HEK293 (cell line): Measurements from ENCODE around the gene TCF7.
A peak's percentile ranks its signal among the peaks of the same experiment; 100 is the strongest.

Source experiments
- CTCF ChIA-PET: fragments of 350-600 bp; formaldehyde crosslinking; extraction: SDS; loops from one replicate; lab custom pipeline; 2021; ENCODE audit warnings: antibody characterized with exemption; lab: Yijun Ruan, JAX
- POLR2A ChIA-PET: fragments of 300-600 bp; formaldehyde crosslinking; extraction: SDS; loops from one replicate; lab custom pipeline; 2020; ENCODE audit warnings: antibody characterized with exemption, inconsistent platforms; lab: Yijun Ruan, JAX
- H3K27ac ChIP-seq: fragments of 200-500 bp; sonication (Bioruptor generic); 2 replicates; pipeline ENCODE4 v1.5.1; 2014; ENCODE audit warnings: low read depth, low read length, control low read depth, inconsistent platforms; ENCODE audit errors: extremely low read depth
- H3K36me3 ChIP-seq, 2 experiments: fragments of 200-500 bp in 1 of 2; sonication (Bioruptor generic) in 1 of 2; 1 replicate in 1 of 2; 2 replicates in 1 of 2; pipeline ENCODE4 v1.5.1; 2014 to 2017; ENCODE audit warnings: inconsistent platforms in 2 of 2, low read length in 2 of 2; ENCODE audit not compliant: control insufficient read depth in 2 of 2, insufficient read depth in 1 of 2
- H3K4me1 ChIP-seq: fragments of 200-500 bp; sonication (Bioruptor generic); 2 replicates; pipeline ENCODE4 v1.5.1; 2014; ENCODE audit warnings: mild to moderate bottlenecking, low read length, inconsistent platforms; ENCODE audit not compliant: control insufficient read depth, insufficient read depth
- H3K4me3 ChIP-seq: 2 replicates; pipeline ENCODE4 v1.5.1; 2011; ENCODE audit warnings: low read depth, mild to moderate bottlenecking, control low read depth, low read length, moderate library complexity
- H3K9me3 ChIP-seq: fragments of 200-500 bp; sonication (Bioruptor generic); 2 replicates; pipeline ENCODE4 v1.5.1; 2014; ENCODE audit warnings: low read depth, low read length, inconsistent platforms; ENCODE audit not compliant: control insufficient read depth, insufficient read depth
- BCL11A ChIP-seq: fragments of 450-650 bp; formaldehyde crosslinking; IDR thresholded peaks from 2 replicates; pipeline ENCODE4 v1.5.1; 2016; ENCODE audit warnings: low read depth, missing biosample characterization, missing genetic modification characterization
- CTCF ChIP-seq: fragments of 450-650 bp; formaldehyde crosslinking; IDR thresholded peaks from 2 replicates; pipeline ENCODE4 v1.5.1; 2016; ENCODE audit warnings: missing biosample characterization, missing genetic modification characterization
- EGR2 ChIP-seq: fragments of 450-650 bp; formaldehyde crosslinking; IDR thresholded peaks from 2 replicates; pipeline ENCODE4 v1.5.1; 2016; ENCODE audit warnings: low read depth, missing biosample characterization, missing genetic modification characterization
- KLF9 ChIP-seq: fragments of 450-650 bp; formaldehyde crosslinking; IDR thresholded peaks from 2 replicates; pipeline ENCODE4 v1.5.1; 2016; ENCODE audit warnings: missing biosample characterization, missing genetic modification characterization, low read depth
- SP3 ChIP-seq: fragments of 450-650 bp; formaldehyde crosslinking; IDR thresholded peaks from 2 replicates; pipeline ENCODE4 v1.5.1; 2016; ENCODE audit warnings: missing biosample characterization, missing genetic modification characterization
- YY1 ChIP-seq: fragments of 450-650 bp; formaldehyde crosslinking; IDR thresholded peaks from 2 replicates; pipeline ENCODE4 v1.5.1; 2018; ENCODE audit warnings: missing biosample characterization, missing genetic modification characterization
- ZBTB20 ChIP-seq: fragments of 450-650 bp; formaldehyde crosslinking; IDR thresholded peaks from 2 replicates; pipeline ENCODE4 v1.5.1; 2016; ENCODE audit warnings: missing biosample characterization, missing genetic modification characterization
- ZFP37 ChIP-seq: fragments of 450-650 bp; formaldehyde crosslinking; IDR thresholded peaks from 2 replicates; pipeline ENCODE4 v1.5.1; 2016; ENCODE audit warnings: missing biosample characterization, missing genetic modification characterization
- ZIC2 ChIP-seq: fragments of 450-650 bp; formaldehyde crosslinking; IDR thresholded peaks from 2 replicates; pipeline ENCODE4 v1.5.1; 2016; ENCODE audit warnings: missing biosample characterization, missing genetic modification characterization
- ZNF112 ChIP-seq: fragments of 450-650 bp; formaldehyde crosslinking; IDR thresholded peaks from 2 replicates; pipeline ENCODE4 v1.5.0; 2017; ENCODE audit warnings: missing biosample characterization, missing genetic modification characterization
- ZNF146 ChIP-seq: fragments of 450-650 bp; formaldehyde crosslinking; IDR thresholded peaks from 2 replicates; pipeline ENCODE4 v1.5.1; 2016; ENCODE audit warnings: missing biosample characterization, missing genetic modification characterization
- ZNF148 ChIP-seq: fragments of 450-650 bp; formaldehyde crosslinking; IDR thresholded peaks from 2 replicates; pipeline ENCODE4 v1.5.0; 2017; ENCODE audit warnings: missing biosample characterization, missing genetic modification characterization, borderline replicate concordance
- ZNF157 ChIP-seq: fragments of 450-650 bp; formaldehyde crosslinking; IDR thresholded peaks from 2 replicates; pipeline ENCODE4 v1.5.1; 2016; ENCODE audit warnings: missing biosample characterization, missing genetic modification characterization
- ZNF239 ChIP-seq: fragments of 450-650 bp; formaldehyde crosslinking; IDR thresholded peaks from 2 replicates; pipeline ENCODE4 v1.5.1; 2016; ENCODE audit warnings: missing biosample characterization, missing genetic modification characterization
- ZNF274 ChIP-seq, 2 experiments: fragments of 200-500 bp in 1 of 2; fragments of 450-650 bp in 1 of 2; sonication (Bioruptor generic) in 1 of 2; formaldehyde crosslinking in 1 of 2; IDR thresholded peaks; 2 replicates each; pipeline versions ENCODE4 v1.5.1 to v1.6.1; 2014 to 2016; ENCODE audit warnings: borderline replicate concordance in 1 of 2, inconsistent platforms in 1 of 2, low read length in 1 of 2, missing biosample characterization in 1 of 2, missing genetic modification characterization in 1 of 2
- ZNF404 ChIP-seq: fragments of 450-650 bp; formaldehyde crosslinking; IDR thresholded peaks from 2 replicates; pipeline ENCODE4 v1.5.1; 2017; ENCODE audit warnings: missing biosample characterization, missing genetic modification characterization
- ZNF473 ChIP-seq: fragments of 450-650 bp; formaldehyde crosslinking; IDR thresholded peaks from 2 replicates; pipeline ENCODE4 v1.5.1; 2017; ENCODE audit warnings: missing biosample characterization, missing genetic modification characterization
- ZNF521 ChIP-seq: fragments of 450-650 bp; formaldehyde crosslinking; IDR thresholded peaks from 2 replicates; pipeline ENCODE4 v1.5.1; 2017; ENCODE audit warnings: missing biosample characterization, mild to moderate bottlenecking, missing genetic modification characterization
- ZNF548 ChIP-seq: fragments of 450-650 bp; formaldehyde crosslinking; IDR thresholded peaks from 2 replicates; pipeline ENCODE4 v1.5.1; 2016; ENCODE audit warnings: missing biosample characterization, missing genetic modification characterization
- ZNF560 ChIP-seq: fragments of 450-650 bp; formaldehyde crosslinking; IDR thresholded peaks from 2 replicates; pipeline ENCODE4 v1.5.1; 2017; ENCODE audit warnings: missing biosample characterization, missing genetic modification characterization, borderline replicate concordance
- ZNF580 ChIP-seq: fragments of 450-650 bp; formaldehyde crosslinking; IDR thresholded peaks from 2 replicates; pipeline ENCODE4 v1.5.1; 2016; ENCODE audit warnings: missing biosample characterization, missing genetic modification characterization
- ZNF747 ChIP-seq: fragments of 450-650 bp; formaldehyde crosslinking; IDR thresholded peaks from 2 replicates; pipeline ENCODE4 v1.5.1; 2016; ENCODE audit warnings: missing biosample characterization, missing genetic modification characterization
- ZNF76 ChIP-seq: fragments of 450-650 bp; formaldehyde crosslinking; IDR thresholded peaks from 2 replicates; pipeline ENCODE4; 2016; ENCODE audit warnings: low read depth, missing biosample characterization, missing genetic modification characterization, borderline replicate concordance
- ZNF785 ChIP-seq: fragments of 450-650 bp; formaldehyde crosslinking; IDR thresholded peaks from 2 replicates; pipeline ENCODE4 v1.5.1; 2016; ENCODE audit warnings: missing biosample characterization, missing genetic modification characterization
- ZSCAN30 ChIP-seq: fragments of 450-650 bp; IDR thresholded peaks from 2 replicates; pipeline ENCODE4 v1.5.1; 2018; ENCODE audit warnings: missing biosample characterization, mild to moderate bottlenecking, missing genetic modification characterization, moderate library complexity
- TF ChIP-seq, protein P1 (sequence below): fragments of 450-650 bp; formaldehyde crosslinking; IDR thresholded peaks from 2 replicates; pipeline ENCODE4 v1.5.1; 2016; ENCODE audit warnings: missing biosample characterization, missing genetic modification characterization

Gene TCF7

DNA sequence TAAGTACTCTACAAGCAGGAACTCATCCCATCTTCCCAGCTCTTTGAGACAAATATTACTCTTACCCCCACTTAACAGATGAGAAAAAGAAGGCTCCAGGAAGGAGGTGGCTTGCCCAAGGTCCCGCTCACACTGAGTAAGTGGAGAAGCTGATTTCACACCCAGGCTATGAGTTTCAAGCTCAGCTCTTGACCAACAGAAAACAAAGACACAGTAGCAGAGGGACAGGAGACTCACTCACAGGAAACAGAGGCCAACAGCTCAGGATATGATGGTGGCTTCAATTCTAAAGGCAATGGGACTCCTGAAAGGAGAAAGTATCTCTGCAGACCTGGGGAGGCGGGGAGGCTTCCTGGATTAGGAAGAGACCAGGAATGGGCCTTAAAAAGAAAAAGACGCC, 6.7 kb upstream of the TCF7 start:
- H3K36me3 ChIP-seq = no peaks in the 10 kb centered on the region
- H3K27ac ChIP-seq = no peak overlapping the region
- H3K9me3 ChIP-seq = no peaks in the 10 kb centered on the region
- POLR2A ChIA-PET = no interaction called here
- no peak for TF ChIP-seq ZNF239
- TF ChIP-seq CTCF (tag by site-specific recombination) = no peak
- no peak for TF ChIP-seq ZSCAN30
- no peak for TF ChIP-seq ZNF785 (tag by site-specific recombination)
- TF ChIP-seq ZNF747 (tag by site-specific recombination) = no peak
- TF ChIP-seq ZNF521 (tag by site-specific recombination) = no peak
- TF ChIP-seq ZNF274 (IDR thresholded peaks at IDR 0.05; ENCODE audit: low read length) = no peak
- TF ChIP-seq ZNF274 (tag by site-specific recombination; IDR thresholded peaks at IDR 0.05; ENCODE audit: borderline replicate concordance) = no peak
- no peak for TF ChIP-seq ZNF76 (tag by site-specific recombination)
- no peak for TF ChIP-seq ZNF157
- no peak overlapping the region for H3K4me3 ChIP-seq
- CTCF ChIA-PET = interaction anchor here (0.7 to 1.9 kb wide), 3 partner anchors 9 to 44 kb away, joined by 4 to 5 read pairs (median 5); no protein-coding TSS in a partner anchor
- H3K4me1 ChIP-seq = no peaks in the 10 kb centered on the region

DNA sequence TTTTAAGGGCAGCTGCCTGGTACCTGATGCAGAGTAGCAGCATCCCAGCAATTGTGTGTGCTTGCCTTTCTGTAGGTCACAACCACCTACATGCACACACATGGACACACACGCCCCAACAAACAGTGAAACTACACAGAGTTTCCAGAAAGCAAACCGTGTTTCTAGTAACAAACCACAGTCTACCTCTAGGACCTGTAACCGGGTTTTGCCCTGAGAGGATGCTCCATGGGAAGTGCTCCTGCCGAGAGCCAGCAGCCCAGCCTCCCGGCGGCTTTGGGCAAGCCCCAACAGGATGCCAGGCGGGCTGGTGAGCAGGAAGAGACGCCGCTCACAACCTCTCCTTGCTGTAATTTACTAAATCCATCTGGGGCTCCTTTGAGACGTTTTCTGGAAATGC, 4.1 kb upstream of the TCF7 start:
- POLR2A ChIA-PET = no interaction called here
- no peak overlapping the region for H3K27ac ChIP-seq
- no peaks in the 10 kb centered on the region for H3K9me3 ChIP-seq
- H3K36me3 ChIP-seq = no peaks in the 10 kb centered on the region
- CTCF ChIA-PET = interaction anchor here (5.2 to 6.5 kb wide), 3 partner anchors 11 to 69 kb away, joined by 28 to 56 read pairs (median 42); no protein-coding TSS in a partner anchor
- TF ChIP-seq ZBTB20 (tag by site-specific recombination) (no peak), ZIC2 (tag by site-specific recombination) (peak; percentile 64), ZNF157 (no peak), ZNF580 (tag by site-specific recombination) (no peak), ZNF560 (tag by site-specific recombination) (no peak), BCL11A (no peak), ZSCAN30 (0 out of 2 replicates have a peak, but pooled peaks have one; percentile 40), ZNF404 (tag by site-specific recombination) (no peak)
- no peak overlapping the region for H3K4me3 ChIP-seq
- H3K4me1 ChIP-seq = no peaks in the 10 kb centered on the region

DNA sequence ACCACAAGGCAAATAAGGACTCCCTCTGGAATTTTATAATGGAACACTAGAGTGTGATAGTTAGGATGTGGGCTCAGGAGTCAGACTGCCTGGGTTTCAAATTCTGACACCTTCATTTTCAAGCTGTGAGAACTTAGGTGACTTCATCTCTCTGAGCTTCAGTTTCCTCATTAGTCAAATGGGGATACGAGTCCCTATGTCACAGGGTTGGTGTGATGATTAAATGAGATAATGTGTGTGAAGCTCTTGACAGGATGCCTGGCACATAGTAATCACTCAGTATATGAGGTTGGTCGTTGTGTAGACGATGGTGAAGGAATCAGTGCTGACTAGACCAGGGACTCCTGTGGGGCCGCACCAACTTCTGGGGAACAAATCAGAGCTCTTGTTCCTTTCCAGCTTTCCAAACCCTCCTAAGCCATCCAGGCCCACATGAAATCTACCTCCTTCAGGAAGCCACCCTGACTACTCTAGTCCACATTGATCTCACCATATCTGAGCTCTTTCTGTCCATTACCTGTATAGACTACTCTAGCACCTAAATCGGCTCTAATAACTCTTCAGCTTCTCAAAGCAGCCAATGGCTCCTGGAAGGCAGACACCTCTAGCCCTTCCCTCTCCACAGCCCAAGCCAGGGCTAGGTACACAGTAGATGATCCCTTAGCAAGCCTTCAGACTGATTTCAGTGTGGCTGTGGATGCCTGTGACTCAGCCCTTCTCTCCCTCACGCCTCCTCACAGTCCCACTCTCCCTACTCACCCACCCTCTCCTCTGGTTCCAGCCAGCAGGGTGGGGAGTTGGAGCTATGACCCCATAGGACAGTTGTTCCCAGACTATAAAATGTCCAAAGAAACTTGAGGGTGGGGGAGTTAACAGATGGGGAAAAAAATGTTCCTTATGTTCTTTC, 2.5 kb upstream of the TCF7 start:
- no peak overlapping the region for H3K27ac ChIP-seq
- no peaks in the 10 kb centered on the region for H3K9me3 ChIP-seq
- ChIA-PET POLR2A (interaction anchor here (1.4 kb wide), 1 partner anchor 29 kb away, joined by 5 read pairs; no protein-coding TSS in a partner anchor), CTCF (interaction anchor here (0.7 to 6.5 kb wide), 8 partner anchors 12 to 178 kb away, joined by 3 to 56 read pairs (median 5); no protein-coding TSS in a partner anchor)
- no peak overlapping the region for H3K4me3 ChIP-seq
- peaks cover 0 to 10% of the 10 kb centered on the region in 2 experiments; a peak in 1 of 3 replicates for H3K36me3 ChIP-seq
- H3K4me1 ChIP-seq = no peaks in the 10 kb centered on the region
- TF ChIP-seq, protein P1, sequence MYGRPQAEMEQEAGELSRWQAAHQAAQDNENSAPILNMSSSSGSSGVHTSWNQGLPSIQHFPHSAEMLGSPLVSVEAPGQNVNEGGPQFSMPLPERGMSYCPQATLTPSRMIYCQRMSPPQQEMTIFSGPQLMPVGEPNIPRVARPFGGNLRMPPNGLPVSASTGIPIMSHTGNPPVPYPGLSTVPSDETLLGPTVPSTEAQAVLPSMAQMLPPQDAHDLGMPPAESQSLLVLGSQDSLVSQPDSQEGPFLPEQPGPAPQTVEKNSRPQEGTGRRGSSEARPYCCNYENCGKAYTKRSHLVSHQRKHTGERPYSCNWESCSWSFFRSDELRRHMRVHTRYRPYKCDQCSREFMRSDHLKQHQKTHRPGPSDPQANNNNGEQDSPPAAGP (tag by site-specific recombination) = peak; percentile 39; the same call in 1 of the 2 replicates
- no peak for TF ChIP-seq ZNF548 (tag by site-specific recombination)
- no peak for TF ChIP-seq YY1 (tag by site-specific recombination)
- no peak for TF ChIP-seq ZFP37
- no peak for TF ChIP-seq ZNF112 (tag by site-specific recombination)
- no peak for TF ChIP-seq ZNF146 (tag by site-specific recombination)
- no peak for TF ChIP-seq ZNF157
- TF ChIP-seq SP3 (tag by site-specific recombination) = no peak
- no peak for TF ChIP-seq KLF9
- peak; percentile 90 for TF ChIP-seq EGR2 (tag by site-specific recombination)
- TF ChIP-seq ZNF473 (tag by site-specific recombination) = no peak
- no peak for TF ChIP-seq ZNF148
